GM23248 (cell line): ENCODE data around the gene CIC.

Source experiments
- EZH2 ChIP-seq: fragments of 200-600 bp; sonication (generic); IDR thresholded peaks from 2 replicates; pipeline ENCODE4 v1.6.1; 2018; ENCODE audit warnings: antibody characterized with exemption, mild to moderate bottlenecking; ENCODE audit not compliant: insufficient read depth, poor library complexity, severe bottlenecking
- EZH2phosphoT487 ChIP-seq: fragments of 200-600 bp; sonication (generic); IDR thresholded peaks from 2 replicates; pipeline ENCODE4 v1.6.1; 2018; ENCODE audit warnings: antibody characterized with exemption, moderate library complexity, mild to moderate bottlenecking, low read depth; ENCODE audit not compliant: insufficient read depth

DNA sequence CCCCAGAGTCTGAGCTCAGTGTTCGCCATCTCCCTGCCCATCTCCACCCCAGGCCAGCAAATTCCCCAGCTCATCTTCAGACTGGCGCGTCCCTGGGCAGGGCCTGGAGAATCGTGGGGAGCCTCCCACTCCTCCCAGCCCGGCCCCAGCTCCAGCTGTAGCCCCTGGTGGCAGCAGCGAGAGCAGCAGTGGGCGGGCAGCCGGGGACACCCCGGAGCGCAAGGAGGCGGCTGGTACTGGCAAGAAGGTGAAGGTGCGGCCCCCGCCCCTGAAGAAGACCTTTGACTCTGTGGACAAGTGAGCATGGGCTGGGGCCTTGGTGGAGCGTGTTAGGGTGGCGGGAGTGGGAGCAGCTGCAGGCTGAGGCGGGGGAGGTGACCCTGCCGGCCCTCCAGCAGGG lies 24.5 kb downstream of the CIC start:
- TF ChIP-seq EZH2 (no peak), EZH2phosphoT487 (no peak)
